ENCODE measurements around the gene OSBPL6. TPM values are rescaled to one million over a fixed set of nuclear protein-coding genes. Genes with fewer than 3 reads are reported as not detected.

OSBPL6 gene
- total and polyA plus RNA-seq, 10 of the 15 experiments (the other 5 are each of a cell fraction or from before 2014, with no cell fraction given): 0.01 to 0.08 (median 0.03) TPM; not detected in 5

DNA sequence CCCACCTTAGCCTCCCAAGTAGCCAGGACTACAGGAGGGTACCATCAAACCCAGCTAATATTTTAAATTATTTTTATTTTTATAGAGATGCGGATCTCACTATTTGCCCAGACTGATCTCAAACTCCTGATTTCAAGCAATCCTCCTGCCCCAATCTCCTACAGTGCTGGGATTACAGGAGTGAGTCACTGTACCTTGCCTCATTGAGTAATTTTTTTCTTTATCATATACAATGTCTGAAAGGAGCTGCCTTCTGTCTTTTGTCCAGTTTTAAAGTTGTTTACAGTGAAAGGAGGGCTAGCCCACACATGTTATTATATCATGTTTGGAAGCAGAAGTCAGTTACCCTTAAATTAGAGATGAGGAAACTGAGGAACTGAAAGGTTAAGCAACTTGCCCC lies 224.1 kb downstream of the OSBPL6 start:
- Histone ChIP-seq H3K4me2 (ENCODE audit: control insufficient read depth, insufficient read depth) (peak overlapping the region; percentile 12; the same call in 1 of the 2 replicates), H3K27me3 (replicated peaks in 1 of 2; ENCODE audit: control insufficient read depth in 2 of 2, insufficient read depth in 2 of 2, low read length in 1 of 2) (no peaks in the 10 kb centered on the region), H3K4me3 (no peak overlapping the region), H4K20me1 (ENCODE audit: control insufficient read depth, insufficient read depth) (no peaks in the 10 kb centered on the region), H3K9ac (ENCODE audit: control insufficient read depth, insufficient read depth, low read length) (no peak overlapping the region), H3K36me3 (ENCODE audit: control insufficient read depth in 2 of 2, insufficient read depth in 2 of 2, low read length in 1 of 2) (no peaks in the 10 kb centered on the region; a peak in 1 of 4 replicates), H3K79me2 (ENCODE audit: control insufficient read depth, insufficient read depth, low read length) (peaks cover 28% of the 10 kb centered on the region), H3K27ac (ENCODE audit: control insufficient read depth, insufficient read depth) (no peak overlapping the region), H2AFZ (ENCODE audit: control insufficient read depth, low read depth, low read length) (no peak overlapping the region), H3K9me3 (replicated peaks; ENCODE audit: control insufficient read depth, insufficient read depth, low read length) (no peaks in the 10 kb centered on the region; the same call in 2 of the 3 replicates), H3K4me1 (ENCODE audit: control insufficient read depth, insufficient read depth, low read length) (peaks cover 6% of the 10 kb centered on the region; the same call in 1 of the 2 replicates)
- intact Hi-C loops (cut with micrococcal nuclease; ENCODE audit: unreplicated experiment) (no loop called here), in situ Hi-C loops (cut with MboI) (loop anchor here (5.0 kb wide), 2 partner anchors 111 to 306 kb away; partner anchors contain the start of gene RBM45)
- ATAC-seq: no peak
- no TSS peak for BruUV-seq (replicated peaks)
- RAD21 ChIA-PET (ENCODE audit: unreplicated experiment): interaction anchor here (0.6 to 8.3 kb wide), 18 partner anchors 12 to 307 kb away, joined by 3 to 162 read pairs (median 5); partner anchors contain the start of genes PJVK, PRKRA and RBM45
- SMC1A ChIA-PET (ENCODE audit: uncharacterized antibody, unreplicated experiment): interaction anchor here (0.6 to 10.6 kb wide), 21 partner anchors 10 to 434 kb away, joined by 3 to 454 read pairs (median 5); partner anchors contain the start of genes PJVK, PRKRA and RBM45
- CTCF ChIA-PET: interaction anchor here (0.7 to 12.4 kb wide), 25 partner anchors 10 to 1345 kb away, joined by 3 to 702 read pairs (median 6); partner anchors contain the start of genes PJVK, PRKRA and RBM45
- no peak for FAIRE-seq
- DNase-seq (ENCODE audit: low read depth, low spot score): no peak
- POLR2A ChIA-PET: interaction anchor here (0.6 to 3.1 kb wide), 8 partner anchors 14 to 580 kb away, joined by 4 to 21 read pairs (median 6); partner anchors contain the start of genes PJVK, PRKRA and RBM45
- WGBS (ENCODE audit: insufficient coverage, insufficient replicate concordance, low lambda C conversion rate, missing lambda C conversion rate): 100% methylated on average over 1 of the region's 1 CpG
- TF ChIP-seq RUNX3 (IDR thresholded peaks at IDR 0.05; ENCODE audit: low read length) (no peak), PAX5 (IDR thresholded peaks at IDR 0.05; ENCODE audit: borderline replicate concordance, low read depth, low read length) (no peak), PBX3 (IDR thresholded peaks at IDR 0.05; ENCODE audit: insufficient replicate concordance, low read depth, low read length) (no peak), PKNOX1 (IDR thresholded peaks at IDR 0.05) (no peak), ZNF207 (IDR thresholded peaks at IDR 0.05; ENCODE audit: borderline replicate concordance) (no peak), ESRRA (IDR thresholded peaks at IDR 0.05; ENCODE audit: low read length) (no peak), SPI1 (IDR thresholded peaks at IDR 0.05; ENCODE audit: borderline replicate concordance, insufficient read depth, low read depth, low read length) (no peak)
- TF ChIP-seq, protein P1, sequence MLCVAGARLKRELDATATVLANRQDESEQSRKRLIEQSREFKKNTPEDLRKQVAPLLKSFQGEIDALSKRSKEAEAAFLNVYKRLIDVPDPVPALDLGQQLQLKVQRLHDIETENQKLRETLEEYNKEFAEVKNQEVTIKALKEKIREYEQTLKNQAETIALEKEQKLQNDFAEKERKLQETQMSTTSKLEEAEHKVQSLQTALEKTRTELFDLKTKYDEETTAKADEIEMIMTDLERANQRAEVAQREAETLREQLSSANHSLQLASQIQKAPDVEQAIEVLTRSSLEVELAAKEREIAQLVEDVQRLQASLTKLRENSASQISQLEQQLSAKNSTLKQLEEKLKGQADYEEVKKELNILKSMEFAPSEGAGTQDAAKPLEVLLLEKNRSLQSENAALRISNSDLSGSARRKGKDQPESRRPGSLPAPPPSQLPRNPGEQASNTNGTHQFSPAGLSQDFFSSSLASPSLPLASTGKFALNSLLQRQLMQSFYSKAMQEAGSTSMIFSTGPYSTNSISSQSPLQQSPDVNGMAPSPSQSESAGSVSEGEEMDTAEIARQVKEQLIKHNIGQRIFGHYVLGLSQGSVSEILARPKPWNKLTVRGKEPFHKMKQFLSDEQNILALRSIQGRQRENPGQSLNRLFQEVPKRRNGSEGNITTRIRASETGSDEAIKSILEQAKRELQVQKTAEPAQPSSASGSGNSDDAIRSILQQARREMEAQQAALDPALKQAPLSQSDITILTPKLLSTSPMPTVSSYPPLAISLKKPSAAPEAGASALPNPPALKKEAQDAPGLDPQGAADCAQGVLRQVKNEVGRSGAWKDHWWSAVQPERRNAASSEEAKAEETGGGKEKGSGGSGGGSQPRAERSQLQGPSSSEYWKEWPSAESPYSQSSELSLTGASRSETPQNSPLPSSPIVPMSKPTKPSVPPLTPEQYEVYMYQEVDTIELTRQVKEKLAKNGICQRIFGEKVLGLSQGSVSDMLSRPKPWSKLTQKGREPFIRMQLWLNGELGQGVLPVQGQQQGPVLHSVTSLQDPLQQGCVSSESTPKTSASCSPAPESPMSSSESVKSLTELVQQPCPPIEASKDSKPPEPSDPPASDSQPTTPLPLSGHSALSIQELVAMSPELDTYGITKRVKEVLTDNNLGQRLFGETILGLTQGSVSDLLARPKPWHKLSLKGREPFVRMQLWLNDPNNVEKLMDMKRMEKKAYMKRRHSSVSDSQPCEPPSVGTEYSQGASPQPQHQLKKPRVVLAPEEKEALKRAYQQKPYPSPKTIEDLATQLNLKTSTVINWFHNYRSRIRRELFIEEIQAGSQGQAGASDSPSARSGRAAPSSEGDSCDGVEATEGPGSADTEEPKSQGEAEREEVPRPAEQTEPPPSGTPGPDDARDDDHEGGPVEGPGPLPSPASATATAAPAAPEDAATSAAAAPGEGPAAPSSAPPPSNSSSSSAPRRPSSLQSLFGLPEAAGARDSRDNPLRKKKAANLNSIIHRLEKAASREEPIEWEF (IDR thresholded peaks at IDR 0.05; ENCODE audit: insufficient replicate concordance, low read depth, low read length): no peak
